Measurements from ENCODE around the gene ITGB7. TPM values are rescaled to one million over a fixed set of nuclear protein-coding genes. Genes with fewer than 3 reads are reported as not detected.

The ITGB7 gene
- total and polyA plus RNA-seq, 9 of the 15 experiments (the other 6 are each of a cell fraction or from before 2014, with no cell fraction given) = 0.06 to 2.0 (median 0.67) TPM

DNA sequence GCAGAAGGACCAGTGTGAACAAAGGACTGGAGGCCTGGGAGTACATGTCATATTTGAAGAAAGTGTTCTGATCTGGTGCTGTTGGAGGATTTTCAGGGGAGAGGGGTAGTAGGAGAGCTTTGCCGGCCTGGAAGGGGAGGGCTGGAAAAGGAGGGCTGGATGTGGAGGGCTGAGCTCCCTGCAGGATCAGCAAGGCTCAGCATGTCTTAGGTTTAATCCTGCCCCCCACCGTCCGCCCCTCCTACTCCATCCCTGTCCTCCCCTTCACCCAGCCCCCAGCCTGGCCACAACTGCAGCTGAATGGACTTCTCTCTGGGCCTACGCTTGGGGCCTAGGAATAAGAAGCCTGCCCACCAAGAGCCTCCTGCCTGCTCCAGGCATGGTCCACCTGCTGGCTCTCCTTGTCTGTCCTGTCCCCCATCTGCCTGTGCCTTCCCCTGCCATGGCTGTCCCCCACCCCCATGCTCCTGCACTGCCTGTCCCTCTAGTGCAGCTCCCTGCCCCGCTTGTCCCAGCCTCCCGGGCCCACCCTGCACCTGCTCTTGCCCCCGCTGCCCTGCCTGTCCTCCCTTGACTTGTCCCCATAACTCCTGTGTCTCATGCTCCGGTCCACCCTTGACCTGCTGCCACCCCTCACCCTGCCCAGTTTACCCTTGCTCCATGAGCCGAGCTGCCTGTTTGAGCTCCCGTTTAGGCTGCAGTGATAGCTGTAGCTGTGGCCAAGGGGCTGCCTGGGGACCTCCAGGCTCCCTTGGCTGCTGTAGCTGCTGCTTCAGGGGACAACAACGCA, 34.8 kb upstream of the ITGB7 start:
- POLR2A ChIA-PET = interaction anchor here (0.6 to 2.3 kb wide), 4 partner anchors 9 to 247 kb away, joined by 3 to 8 read pairs (median 4); no protein-coding TSS in a partner anchor

More for the DNA sequence above, 34.8 kb upstream of the ITGB7 start:
- Histone ChIP-seq H3K9me1 (ENCODE audit: control insufficient read depth, insufficient read depth, low read length) (no peaks in the 10 kb centered on the region), H4K20me1 (replicated peaks; ENCODE audit: control insufficient read depth, insufficient read depth, low read length) (no peaks in the 10 kb centered on the region), H3K27ac (ENCODE audit: extremely low read depth, low read depth, low read length) (no peak overlapping the region), H3K27me3 (ENCODE audit: control insufficient read depth in 2 of 2, insufficient read depth in 2 of 2, low read length in 2 of 2) (no peaks in the 10 kb centered on the region), H3K4me2 (ENCODE audit: insufficient read depth, low read length) (no peak overlapping the region), H3K9me3 (replicated peaks; ENCODE audit: control insufficient read depth, insufficient read depth, low read depth, low read length) (no peaks in the 10 kb centered on the region), H3K36me3 (ENCODE audit: control insufficient read depth, insufficient read depth, low read length) (no peaks in the 10 kb centered on the region), H3K79me2 (ENCODE audit: control insufficient read depth, insufficient read depth, low read length) (no peaks in the 10 kb centered on the region), H3K4me1 (replicated peaks in 1 of 2; ENCODE audit: control insufficient read depth in 2 of 2, insufficient read depth in 2 of 2, low read length in 2 of 2) (peaks cover 14 to 24% of the 10 kb centered on the region in 2 experiments; a peak in 4 of 5 replicates), H3K4me3 (no peak overlapping the region), H3K9ac (ENCODE audit: insufficient read depth in 1 of 2, low read depth in 2 of 2, low read length in 2 of 2) (peak overlapping the region in 1 of 2 experiments; percentile 80; a peak in 2 of 4 replicates), H2AFZ (ENCODE audit: low read depth, low read length) (peak overlapping the region; percentile 10)
- in situ Hi-C loops (cut with MboI) (no loop called here), intact Hi-C loops (cut with micrococcal nuclease) (no loop called here)
- CTCF ChIA-PET (ENCODE audit: low intra/inter-chr PET ratio) = no interaction called here
- no peak for DNase-seq (ENCODE audit: extremely low read depth in 1 of 4, low spot score in 3 of 4)
- no TSS peak for BruUV-seq (replicated peaks)
- 60% methylated on average over 8 of the region's 11 CpGs for WGBS (ENCODE audit: insufficient coverage, low coverage, missing lambda C conversion rate)
- FAIRE-seq = no peak
- peak; percentile 26 for ATAC-seq
- no peak for TF ChIP-seq GTF2F1 (IDR thresholded peaks at IDR 0.05; ENCODE audit: low read depth, low read length)
- TF ChIP-seq, protein P1, sequence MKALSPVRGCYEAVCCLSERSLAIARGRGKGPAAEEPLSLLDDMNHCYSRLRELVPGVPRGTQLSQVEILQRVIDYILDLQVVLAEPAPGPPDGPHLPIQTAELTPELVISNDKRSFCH (CRISPR knock-in tag; IDR thresholded peaks at IDR 0.05) = no peak
- TF ChIP-seq, protein P1 (tag; IDR thresholded peaks at IDR 0.05) = no peak
- TF ChIP-seq, protein P2, sequence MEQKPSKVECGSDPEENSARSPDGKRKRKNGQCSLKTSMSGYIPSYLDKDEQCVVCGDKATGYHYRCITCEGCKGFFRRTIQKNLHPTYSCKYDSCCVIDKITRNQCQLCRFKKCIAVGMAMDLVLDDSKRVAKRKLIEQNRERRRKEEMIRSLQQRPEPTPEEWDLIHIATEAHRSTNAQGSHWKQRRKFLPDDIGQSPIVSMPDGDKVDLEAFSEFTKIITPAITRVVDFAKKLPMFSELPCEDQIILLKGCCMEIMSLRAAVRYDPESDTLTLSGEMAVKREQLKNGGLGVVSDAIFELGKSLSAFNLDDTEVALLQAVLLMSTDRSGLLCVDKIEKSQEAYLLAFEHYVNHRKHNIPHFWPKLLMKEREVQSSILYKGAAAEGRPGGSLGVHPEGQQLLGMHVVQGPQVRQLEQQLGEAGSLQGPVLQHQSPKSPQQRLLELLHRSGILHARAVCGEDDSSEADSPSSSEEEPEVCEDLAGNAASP (IDR thresholded peaks at IDR 0.05) = no peak
- TF ChIP-seq, protein P3, sequence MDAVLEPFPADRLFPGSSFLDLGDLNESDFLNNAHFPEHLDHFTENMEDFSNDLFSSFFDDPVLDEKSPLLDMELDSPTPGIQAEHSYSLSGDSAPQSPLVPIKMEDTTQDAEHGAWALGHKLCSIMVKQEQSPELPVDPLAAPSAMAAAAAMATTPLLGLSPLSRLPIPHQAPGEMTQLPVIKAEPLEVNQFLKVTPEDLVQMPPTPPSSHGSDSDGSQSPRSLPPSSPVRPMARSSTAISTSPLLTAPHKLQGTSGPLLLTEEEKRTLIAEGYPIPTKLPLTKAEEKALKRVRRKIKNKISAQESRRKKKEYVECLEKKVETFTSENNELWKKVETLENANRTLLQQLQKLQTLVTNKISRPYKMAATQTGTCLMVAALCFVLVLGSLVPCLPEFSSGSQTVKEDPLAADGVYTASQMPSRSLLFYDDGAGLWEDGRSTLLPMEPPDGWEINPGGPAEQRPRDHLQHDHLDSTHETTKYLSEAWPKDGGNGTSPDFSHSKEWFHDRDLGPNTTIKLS (IDR thresholded peaks at IDR 0.05; ENCODE audit: borderline replicate concordance, low read depth) = no peak
- no peak for TF ChIP-seq CGGBP1 (CRISPR knock-in tag; IDR thresholded peaks at IDR 0.05)
- no peak for TF ChIP-seq MXI1 (IDR thresholded peaks at IDR 0.05; ENCODE audit: low read depth, low read length)
